HepG2 (cell line): ENCODE results near the gene NOL4L. TPM values are rescaled to one million over a fixed set of nuclear protein-coding genes. Genes with fewer than 3 reads are reported as not detected.
A peak's percentile ranks its signal among the peaks of the same experiment; 100 is the strongest.

Experiments
- ATAC-seq: fragments of 200-7000 bp; cut with Tn5 transposase; 3 replicates; pipeline ENCODE4 v1.9.1; 2020; ENCODE audit warnings: mild to moderate bottlenecking, moderate library complexity
- BruUV-seq: library from RNA; stranded (reverse); fragments of 400-500 nt; replicated peaks from 2 replicates; lab custom pipeline; 2021; lab: Mats Ljungman, UMichigan
- CTCF ChIA-PET: fragments of 300-600 bp; formaldehyde crosslinking; extraction: SDS; loops from one replicate; lab custom pipeline; 2021; ENCODE audit warnings: low total read pairs, inconsistent platforms, low intra/inter-chr PET ratio; lab: Yijun Ruan, JAX
- POLR2A ChIA-PET: fragments of 350-600 bp; sonication (Branson Sonifier 250); formaldehyde crosslinking; loops from one replicate; lab custom pipeline; 2020; ENCODE audit warnings: antibody characterized with exemption, inconsistent platforms; lab: Yijun Ruan, JAX
- DNase-seq: peaks from one replicate; pipeline ENCODE4 v3.0.0-alpha.2; 2015; ENCODE audit warnings: low spot score
- FAIRE-seq: peaks from 3 replicates; lab custom pipeline; 2011; peaks lifted over from hg19 to GRCh38; lab: Jason Lieb, UNC
- H2AFZ ChIP-seq: one replicate; pipeline ENCODE4 v1.6.1; 2011; ENCODE audit warnings: low read length, inconsistent platforms
- H3K27ac ChIP-seq: fragments of 300-600 bp; 3 replicates; pipeline ENCODE4 v1.8.0; 2011; ENCODE audit warnings: mixed run types, mild to moderate bottlenecking, mixed read lengths, low read length, inconsistent platforms; ENCODE audit not compliant: insufficient read depth; ENCODE audit errors: extremely low read length
- H3K27me3 ChIP-seq, 2 experiments: fragments of 200-600 bp in 1 of 2; 2 replicates in 1 of 2; 3 replicates in 1 of 2; pipeline versions ENCODE4 v1.6.0 to v1.8.0; 2011; ENCODE audit warnings: low read length in 2 of 2, mild to moderate bottlenecking in 2 of 2, moderate library complexity in 2 of 2, inconsistent platforms in 1 of 2; ENCODE audit not compliant: insufficient read depth in 2 of 2, control insufficient read depth in 1 of 2
- H3K36me3 ChIP-seq, 2 experiments: fragments of 200-600 bp in 1 of 2; replicated peaks in 1 of 2; 2 replicates in 1 of 2; 3 replicates in 1 of 2; pipeline versions ENCODE4 v1.5.1 to v1.8.0; 2011; ENCODE audit warnings: low read length in 2 of 2, inconsistent platforms in 1 of 2; ENCODE audit not compliant: insufficient read depth in 2 of 2, control insufficient read depth in 1 of 2
- H3K4me1 ChIP-seq: 2 replicates; pipeline ENCODE4 v1.5.1; 2012; ENCODE audit warnings: low read length, inconsistent platforms; ENCODE audit not compliant: insufficient read depth
- H3K4me2 ChIP-seq: 2 replicates; pipeline ENCODE4 v1.6.0; 2011; ENCODE audit warnings: low read depth, low read length, inconsistent platforms
- H3K4me3 ChIP-seq, 3 experiments: fragments of 200-600 bp in 1 of 3; sonication (generic), shearing (Covaris generic) in 1 of 3; replicated peaks in 1 of 3; 2 replicates each; pipeline ENCODE4 v1.5.1; 2011 to 2016; ENCODE audit warnings: low read length in 3 of 3, inconsistent platforms in 2 of 3, low read depth in 2 of 3, mild to moderate bottlenecking in 2 of 3, control low read depth in 1 of 3, mixed read lengths in 1 of 3; ENCODE audit not compliant: insufficient read depth in 1 of 3
- H3K79me2 ChIP-seq: one replicate; pipeline ENCODE4 v1.6.1; 2011; ENCODE audit warnings: low read length, inconsistent platforms; ENCODE audit not compliant: insufficient read depth
- H3K9ac ChIP-seq: 2 replicates; pipeline ENCODE4 v1.6.0; 2011; ENCODE audit warnings: mild to moderate bottlenecking, low read depth, low read length, inconsistent platforms; ENCODE audit not compliant: insufficient read depth
- H3K9me3 ChIP-seq: 2 replicates; pipeline ENCODE4 v1.5.1; 2012; ENCODE audit warnings: mild to moderate bottlenecking, low read length
- H4K20me1 ChIP-seq: 2 replicates; pipeline ENCODE4 v1.6.0; 2011; ENCODE audit warnings: inconsistent platforms, mild to moderate bottlenecking, low read length, moderate library complexity; ENCODE audit not compliant: insufficient read depth
- DZIP1 ChIP-seq: sonication (generic); formaldehyde crosslinking; IDR thresholded peaks from 2 replicates; pipeline ENCODE4 v1.5.0; 2020; ENCODE audit warnings: mild to moderate bottlenecking, missing genetic modification reagents
- EZH2 ChIP-seq: conservative IDR thresholded peaks from 2 replicates; pipeline ENCODE4 v1.6.1; 2012; ENCODE audit warnings: mild to moderate bottlenecking, low read depth, low read length, moderate library complexity
- FOSL1 ChIP-seq: sonication (generic); formaldehyde crosslinking; IDR thresholded peaks from 2 replicates; pipeline ENCODE4 v1.9.0; 2021; ENCODE audit warnings: missing genetic modification reagents, borderline replicate concordance
- FOXO4 ChIP-seq: sonication (generic); formaldehyde crosslinking; conservative IDR thresholded peaks from 2 replicates; pipeline ENCODE4 v1.8.1; 2023; ENCODE audit warnings: missing genetic modification reagents
- HES4 ChIP-seq: sonication (generic); formaldehyde crosslinking; IDR thresholded peaks from 2 replicates; pipeline ENCODE4 v1.9.0; 2021; ENCODE audit warnings: mild to moderate bottlenecking, missing genetic modification reagents, borderline replicate concordance
- MTF1 ChIP-seq: sonication (generic); formaldehyde crosslinking; IDR thresholded peaks from 2 replicates; pipeline ENCODE4 v1.5.0; 2020; ENCODE audit warnings: missing genetic modification reagents
- PCBP2 ChIP-seq: fragments of 200-400 bp; formaldehyde crosslinking; optimal IDR thresholded peaks from 2 replicates; pipeline ENCODE3; 2018; ENCODE audit warnings: low read length, low read depth; ENCODE audit not compliant: poor library complexity, severe bottlenecking
- SATB2 ChIP-seq: sonication (generic); formaldehyde crosslinking; IDR thresholded peaks from 2 replicates; pipeline ENCODE4 v1.5.0; 2020; ENCODE audit warnings: missing genetic modification reagents
- WIZ ChIP-seq: sonication (generic); formaldehyde crosslinking; IDR thresholded peaks from 2 replicates; pipeline ENCODE4 v1.5.1; 2020; ENCODE audit warnings: mild to moderate bottlenecking, missing genetic modification reagents
- XBP1 ChIP-seq: sonication (generic); formaldehyde crosslinking; IDR thresholded peaks from 2 replicates; pipeline ENCODE4 v1.5.0; 2020; ENCODE audit warnings: missing genetic modification reagents
- ZC3H13 ChIP-seq: sonication (generic); formaldehyde crosslinking; IDR thresholded peaks from 2 replicates; pipeline ENCODE4 v1.8.1; 2023; ENCODE audit warnings: mild to moderate bottlenecking, missing genetic modification reagents, moderate library complexity
- ZFP36 ChIP-seq: fragments of 150-350 bp; IDR thresholded peaks from 2 replicates; pipeline ENCODE4 v1.6.1; 2018; ENCODE audit warnings: borderline replicate concordance, low read length, low read depth; ENCODE audit not compliant: partially characterized antibody
- ZMYM3 ChIP-seq: sonication (generic); formaldehyde crosslinking; IDR thresholded peaks from 2 replicates; pipeline ENCODE4 v1.5.1; 2020; ENCODE audit warnings: mild to moderate bottlenecking, missing genetic modification reagents
- ZNF207 ChIP-seq: fragments of 450-650 bp; IDR thresholded peaks from 2 replicates; pipeline ENCODE4 v1.6.1; 2016; ENCODE audit warnings: antibody characterized with exemption, borderline replicate concordance
- ZNF256 ChIP-seq: sonication (generic); formaldehyde crosslinking; conservative IDR thresholded peaks from 2 replicates; pipeline ENCODE4 v1.4.0; 2020; ENCODE audit warnings: missing genetic modification reagents
- ZNF430 ChIP-seq: sonication (generic); formaldehyde crosslinking; IDR thresholded peaks from 2 replicates; pipeline ENCODE4 v1.9.0; 2021; ENCODE audit warnings: mild to moderate bottlenecking, missing genetic modification reagents
- ZNF576 ChIP-seq: sonication (generic); formaldehyde crosslinking; IDR thresholded peaks from 2 replicates; pipeline ENCODE4 v1.4.0; 2020; ENCODE audit warnings: mild to moderate bottlenecking, missing genetic modification reagents
- ZNF615 ChIP-seq: sonication (generic); formaldehyde crosslinking; IDR thresholded peaks from 2 replicates; pipeline ENCODE4 v1.5.0; 2020; ENCODE audit warnings: mild to moderate bottlenecking, missing genetic modification reagents, borderline replicate concordance
- ZNF749 ChIP-seq: sonication (generic); formaldehyde crosslinking; IDR thresholded peaks from 2 replicates; pipeline ENCODE4 v1.8.0; 2022; ENCODE audit warnings: mild to moderate bottlenecking, missing genetic modification reagents, moderate library complexity, borderline replicate concordance
- ZNF772 ChIP-seq: sonication (generic); formaldehyde crosslinking; IDR thresholded peaks from 2 replicates; pipeline ENCODE4 v1.5.0; 2020; ENCODE audit warnings: mild to moderate bottlenecking, missing genetic modification reagents
- ZNF773 ChIP-seq: sonication (generic); formaldehyde crosslinking; IDR thresholded peaks from 2 replicates; pipeline ENCODE4 v1.4.0; 2020; ENCODE audit warnings: missing genetic modification reagents, borderline replicate concordance
- ZNF777 ChIP-seq: sonication (generic); formaldehyde crosslinking; IDR thresholded peaks from 2 replicates; pipeline ENCODE4 v1.4.0; 2020; ENCODE audit warnings: missing genetic modification reagents
- WGBS: methylation state at CpG from one replicate; pipeline ENCODE4 v1.1.6; 2017; ENCODE audit warnings: low lambda C conversion rate; 5-methylcytosine and 5-hydroxymethylcytosine counted together
- in situ Hi-C: cut with HindIII; loops from 2 replicates; pipeline ENCODE4 v1.10.0; 2017; ENCODE audit warnings: low pct_unique_long_range_greater_than_20kb; ENCODE audit not compliant: extremely low pct_ligation_motif_present
- intact Hi-C: fragments of 100-400 bp; cut with micrococcal nuclease; formaldehyde crosslinking; loops from one replicate; pipeline ENCODE4 v1.10.0; 2022; ENCODE audit not compliant: unreplicated experiment
- polyA plus RNA-seq, 8 experiments: library from polyadenylated mRNA; depleted of rRNA in 3 of 8; stranded (reverse) in 7 of 8; unstranded in 1 of 8; fragments of >200 nt; fragmentation: Illumina TruSeq in 4 of 8; extraction: Trizol in 4 of 8; gene quantifications; 2 replicates each; pipeline versions ENCODE4 v1.2.1 to v1.2.3, GENCODE V29; 2011 to 2016; ENCODE audit warnings: low read depth in 4 of 8, missing spikeins in 1 of 8, mixed read lengths in 1 of 8; ENCODE audit not compliant: insufficient read depth in 1 of 8
- total RNA-seq, 5 experiments: library from RNA; depleted of rRNA; stranded (reverse); fragments of >200 nt; fragmentation: Illumina TruSeq; extraction: Trizol; gene quantifications; 2 replicates each; pipeline ENCODE4 v1.2.3, GENCODE V29; 2016; ENCODE audit warnings: low read depth in 1 of 5

The NOL4L gene
- total and polyA plus RNA-seq, 2 of the 13 experiments (the other 11 are each of a cell fraction or from before 2014, with no cell fraction given) = 16.6 to 35.4 TPM

GRCh38 chr20:32558526-32558925, 26.6 kb downstream of the NOL4L start (continued):
- no peak for TF ChIP-seq ZNF256 (CRISPR knock-in tag)
- TF ChIP-seq ZNF207 = no peak
- TF ChIP-seq FOSL1 (CRISPR knock-in tag) = no peak
- no peak for TF ChIP-seq MTF1 (CRISPR knock-in tag)
- no peak for TF ChIP-seq WIZ (CRISPR knock-in tag)
- no peak for TF ChIP-seq PCBP2
- TF ChIP-seq ZNF749 (CRISPR knock-in tag) = no peak
- no peak for TF ChIP-seq ZNF615 (CRISPR knock-in tag)
- no peak for TF ChIP-seq ZNF772
- no peak for TF ChIP-seq ZNF773 (CRISPR knock-in tag)
- TF ChIP-seq ZC3H13 = no peak
- no peak for TF ChIP-seq SATB2 (CRISPR knock-in tag)
- no peak for TF ChIP-seq ZNF576
- TF ChIP-seq EZH2 = no peak
- no peak for TF ChIP-seq XBP1 (CRISPR knock-in tag)
- 0 out of 2 replicates have a peak, but pooled peaks have one; percentile 2 for TF ChIP-seq ZMYM3 (CRISPR knock-in tag)

GRCh38 chr20:32557319-32557718, 27.8 kb downstream of the NOL4L start:
- CTCF ChIA-PET = no interaction called here
- peaks cover 100% of the 10 kb centered on the region for H3K4me1 ChIP-seq
- TF ChIP-seq ZFP36 (no peak), FOXO4 (CRISPR knock-in tag) (0 out of 2 replicates have a peak, but pooled peaks have one; percentile 31), ZNF777 (CRISPR knock-in tag) (0 out of 2 replicates have a peak, but pooled peaks have one; percentile 28), HES4 (CRISPR knock-in tag) (0 out of 2 replicates have a peak, but pooled peaks have one; percentile 3), DZIP1 (CRISPR knock-in tag) (0 out of 2 replicates have a peak, but pooled peaks have one; percentile 15), ZNF430 (0 out of 2 replicates have a peak, but pooled peaks have one; percentile 37)

More at GRCh38 chr20:32557319-32557718, 27.8 kb downstream of the NOL4L start:
- Histone ChIP-seq H3K79me2 (no peaks in the 10 kb centered on the region), H3K4me2 (no peak overlapping the region), H3K36me3 (no peaks in the 10 kb centered on the region; a peak in 2 of 5 replicates), H3K9ac (no peak overlapping the region), H3K4me3 (no peak overlapping the region), H3K27ac (peak overlapping the region; percentile 0), H3K9me3 (no peaks in the 10 kb centered on the region), H2AFZ (no peak overlapping the region), H4K20me1 (no peaks in the 10 kb centered on the region), H3K27me3 (no peaks in the 10 kb centered on the region)
- 93% methylated on average over 5 of the region's 5 CpGs for WGBS
- POLR2A ChIA-PET = interaction anchor here (0.9 to 6.7 kb wide), 3 partner anchors 10 to 34 kb away, joined by 3 to 124 read pairs (median 8); no protein-coding TSS in a partner anchor
- ATAC-seq (no peak), DNase-seq (no peak), FAIRE-seq (no peak)
- in situ Hi-C loops (no loop called here), intact Hi-C loops (no loop called here)
- no TSS peak for BruUV-seq
